SJCRH30 (cell line): ENCODE data around the gene TERT. TPM values are rescaled to one million over a fixed set of nuclear protein-coding genes. Genes with fewer than 3 reads are reported as not detected.
"Not testable (repeated sequence)": the region's sequence is repeated elsewhere in the genome, so short reads cannot be mapped to it uniquely, and the experiment has no call there.

Experiments used
- DNase-seq, 2 experiments: peaks; one replicate each; pipeline ENCODE4 v3.0.0-alpha.2; 2015 to 2020
- H3K27ac ChIP-seq: fragments of 250-450 bp; sonication (Bioruptor Pico); 2 replicates; pipeline ENCODE4 v1.5.1; 2020; ENCODE audit warnings: mild to moderate bottlenecking, moderate library complexity
- H3K27me3 ChIP-seq: fragments of 250-450 bp; sonication (Bioruptor Pico); 2 replicates; pipeline ENCODE4 v1.5.1; 2020; ENCODE audit warnings: mild to moderate bottlenecking, moderate library complexity
- H3K36me3 ChIP-seq: fragments of 250-450 bp; sonication (Bioruptor Pico); 2 replicates; pipeline ENCODE4 v1.5.1; 2020; ENCODE audit warnings: mild to moderate bottlenecking, moderate library complexity
- H3K4me1 ChIP-seq: fragments of 250-450 bp; sonication (Bioruptor Pico); 2 replicates; pipeline ENCODE4 v1.5.1; 2020; ENCODE audit warnings: mild to moderate bottlenecking, moderate library complexity
- H3K4me3 ChIP-seq: fragments of 250-450 bp; sonication (Bioruptor Pico); 2 replicates; pipeline ENCODE4 v1.5.1; 2020; ENCODE audit warnings: mild to moderate bottlenecking, moderate library complexity
- H3K9me3 ChIP-seq: fragments of 250-450 bp; sonication (Bioruptor Pico); replicated peaks from 2 replicates; pipeline ENCODE4 v1.5.1; 2020; ENCODE audit warnings: mild to moderate bottlenecking, moderate library complexity
- total RNA-seq: library from RNA; depleted of rRNA; stranded (reverse); fragments of >200 nt; shearing (Covaris generic); gene quantifications from 2 replicates; pipeline ENCODE4 v1.2.3, GENCODE V29; 2014

The TERT gene
- total RNA-seq, 1 experiment from 2014 or later: not detected

- H3K4me1 ChIP-seq, H3K9me3 ChIP-seq, DNase-seq, H3K36me3 ChIP-seq, H3K4me3 ChIP-seq, H3K27ac ChIP-seq, H3K27me3 ChIP-seq: not testable (repeated sequence)
Measured at GRCh38 chr5:1284336-1284970, 10.4 kb downstream of the TERT start.

GRCh38 chr5:1283729-1284041, 11.2 kb downstream of the TERT start:
- not testable (repeated sequence) for H3K27me3 ChIP-seq, DNase-seq, H3K9me3 ChIP-seq, H3K4me3 ChIP-seq, H3K36me3 ChIP-seq, H3K27ac ChIP-seq, H3K4me1 ChIP-seq

- not testable (repeated sequence) for H3K27ac ChIP-seq, H3K27me3 ChIP-seq, H3K4me1 ChIP-seq, H3K9me3 ChIP-seq, H3K36me3 ChIP-seq, DNase-seq, H3K4me3 ChIP-seq
Measured at GRCh38 chr5:1282993-1283728, 11.7 kb downstream of the TERT start.

GRCh38 chr5:1282131-1282992, 12.5 kb downstream of the TERT start:
- Histone ChIP-seq H3K27ac (no peak overlapping the region), H3K4me1 (no peaks in the 10 kb centered on the region), H3K36me3 (no peaks in the 10 kb centered on the region), H3K27me3 (no peaks in the 10 kb centered on the region), H3K9me3 (no peaks in the 10 kb centered on the region), H3K4me3 (no peak overlapping the region)
- no peak for DNase-seq

- no peaks in the 10 kb centered on the region for H3K4me1 ChIP-seq
- no peak overlapping the region for H3K4me3 ChIP-seq
- H3K9me3 ChIP-seq: no peaks in the 10 kb centered on the region
- no peaks in the 10 kb centered on the region for H3K36me3 ChIP-seq
- DNase-seq: no peak
- H3K27me3 ChIP-seq: no peaks in the 10 kb centered on the region
- H3K27ac ChIP-seq: no peak overlapping the region
Measured at GRCh38 chr5:1281038-1281882, 13.6 kb downstream of the TERT start.

- H3K27ac ChIP-seq: no peak overlapping the region
- DNase-seq: no peak
- no peaks in the 10 kb centered on the region for H3K4me1 ChIP-seq
- no peak overlapping the region for H3K4me3 ChIP-seq
- no peaks in the 10 kb centered on the region for H3K9me3 ChIP-seq
- H3K27me3 ChIP-seq: no peaks in the 10 kb centered on the region
- H3K36me3 ChIP-seq: no peaks in the 10 kb centered on the region
Measured at GRCh38 chr5:1280177-1281037, 14.5 kb downstream of the TERT start.

- Histone ChIP-seq H3K4me1 (no peaks in the 10 kb centered on the region), H3K27ac (no peak overlapping the region), H3K9me3 (no peaks in the 10 kb centered on the region), H3K27me3 (no peaks in the 10 kb centered on the region), H3K36me3 (no peaks in the 10 kb centered on the region), H3K4me3 (no peak overlapping the region)
- DNase-seq: no peak
Measured at GRCh38 chr5:1279443-1280151, 15.3 kb downstream of the TERT start.

- Histone ChIP-seq H3K27ac (no peak overlapping the region), H3K4me3 (no peak overlapping the region), H3K9me3 (no peaks in the 10 kb centered on the region), H3K27me3 (no peaks in the 10 kb centered on the region), H3K4me1 (no peaks in the 10 kb centered on the region), H3K36me3 (no peaks in the 10 kb centered on the region)
- no peak for DNase-seq
Measured at GRCh38 chr5:1278656-1279442, 16.0 kb downstream of the TERT start.

- Histone ChIP-seq H3K4me1 (no peaks in the 10 kb centered on the region), H3K36me3 (no peaks in the 10 kb centered on the region), H3K27ac (no peak overlapping the region), H3K9me3 (no peaks in the 10 kb centered on the region), H3K27me3 (no peaks in the 10 kb centered on the region), H3K4me3 (no peak overlapping the region)
- DNase-seq: no peak
Measured at GRCh38 chr5:1278216-1278615, 16.7 kb downstream of the TERT start.

- Histone ChIP-seq H3K4me3 (no peak overlapping the region), H3K9me3 (no peaks in the 10 kb centered on the region), H3K27ac (no peak overlapping the region), H3K4me1 (no peaks in the 10 kb centered on the region), H3K36me3 (no peaks in the 10 kb centered on the region), H3K27me3 (no peaks in the 10 kb centered on the region)
- DNase-seq: no peak
Measured at GRCh38 chr5:1277781-1278180, 17.1 kb downstream of the TERT start.

GRCh38 chr5:1277331-1277730, 17.5 kb downstream of the TERT start:
- Histone ChIP-seq H3K36me3 (no peaks in the 10 kb centered on the region), H3K4me1 (no peaks in the 10 kb centered on the region), H3K4me3 (no peak overlapping the region), H3K27me3 (no peaks in the 10 kb centered on the region), H3K27ac (no peak overlapping the region), H3K9me3 (no peaks in the 10 kb centered on the region)
- no peak for DNase-seq

GRCh38 chr5:1276930-1277329, 17.9 kb downstream of the TERT start:
- Histone ChIP-seq H3K4me1 (no peaks in the 10 kb centered on the region), H3K9me3 (no peaks in the 10 kb centered on the region)
- DNase-seq: no peak

More at GRCh38 chr5:1276930-1277329, 17.9 kb downstream of the TERT start:
- no peaks in the 10 kb centered on the region for H3K36me3 ChIP-seq
- no peaks in the 10 kb centered on the region for H3K27me3 ChIP-seq
- no peak overlapping the region for H3K27ac ChIP-seq
- H3K4me3 ChIP-seq: no peak overlapping the region
